GM21447 (cell line): Measurements from ENCODE around the gene LRP2.
"Not testable (repeated sequence)": the region's sequence is repeated elsewhere in the genome, so short reads cannot be mapped to it uniquely, and the experiment has no call there.

Experiments used
- ATAC-seq: cut with Tn5 transposase; IDR thresholded peaks from one replicate; pipeline ENCODE4 v1.9.1; 2021; ENCODE audit not compliant: unreplicated experiment

Gene LRP2

GRCh38 chr2:169178804-169179390 lies 183.4 kb downstream of the LRP2 start:
- no peak for ATAC-seq

GRCh38 chr2:169178364-169178763 lies 184.0 kb downstream of the LRP2 start:
- ATAC-seq = no peak

GRCh38 chr2:169175112-169175511 lies 187.2 kb downstream of the LRP2 start:
- no peak for ATAC-seq

- no peak for ATAC-seq
Observed at GRCh38 chr2:169173876-169174275, 188.5 kb downstream of the LRP2 start.

- no peak for ATAC-seq
Observed at GRCh38 chr2:169172914-169173313, 189.4 kb downstream of the LRP2 start.

GRCh38 chr2:169172151-169172735 lies 190.1 kb downstream of the LRP2 start:
- ATAC-seq = no peak

- no peak for ATAC-seq
Observed at GRCh38 chr2:169165791-169166190, 196.5 kb downstream of the LRP2 start.

- no peak for ATAC-seq
Observed at GRCh38 chr2:169164311-169164710, 198.0 kb downstream of the LRP2 start.

- no peak for ATAC-seq
Observed at GRCh38 chr2:169162613-169163012, 199.7 kb downstream of the LRP2 start.

GRCh38 chr2:169160926-169161481 lies 201.3 kb downstream of the LRP2 start:
- ATAC-seq = no peak

GRCh38 chr2:169159686-169160085 lies 202.6 kb downstream of the LRP2 start:
- no peak for ATAC-seq

GRCh38 chr2:169158874-169159273 lies 203.5 kb downstream of the LRP2 start:
- no peak for ATAC-seq

- ATAC-seq = no peak
Observed at GRCh38 chr2:169146220-169146619, 216.1 kb downstream of the LRP2 start.

GRCh38 chr2:169143998-169144397 lies 218.3 kb downstream of the LRP2 start:
- no peak for ATAC-seq

- no peak for ATAC-seq
Observed at GRCh38 chr2:169141713-169142352, 220.5 kb downstream of the LRP2 start.

- ATAC-seq = no peak
Observed at GRCh38 chr2:169139993-169140767, 222.2 kb downstream of the LRP2 start.

GRCh38 chr2:169139145-169139544 lies 223.2 kb downstream of the LRP2 start:
- no peak for ATAC-seq

- ATAC-seq = no peak
Observed at GRCh38 chr2:169137924-169138323, 224.4 kb downstream of the LRP2 start.

- no peak for ATAC-seq
Observed at GRCh38 chr2:169136885-169137534, 225.3 kb downstream of the LRP2 start.

GRCh38 chr2:169136428-169136827 lies 225.9 kb downstream of the LRP2 start:
- ATAC-seq = not testable (repeated sequence)

GRCh38 chr2:169134272-169134671 lies 228.1 kb downstream of the LRP2 start:
- not testable (repeated sequence) for ATAC-seq
